Breast epithelium (tissue), 4 donors: Measurements from ENCODE around the gene CCDC134. TPM values are rescaled to one million over a fixed set of nuclear protein-coding genes. Genes with fewer than 3 reads are reported as not detected.

ENCODE experiments used
- DNase-seq, 2 donors: peaks; one replicate each; pipeline ENCODE4 v3.0.0-alpha.2; 2019; ENCODE audit warnings: low spot score in 2 of 2
- H3K27ac ChIP-seq, 2 donors: fragments of 200-600 bp; sonication (generic) in 1 of 2; one replicate each; pipeline ENCODE4 v1.5.1; 2016 to 2019; ENCODE audit warnings: mild to moderate bottlenecking in 1 of 2
- H3K27me3 ChIP-seq, 2 donors: fragments of 200-600 bp; sonication (generic) in 1 of 2; one replicate each; pipeline versions ENCODE4 v1.5.1 to v1.6.0; 2017 to 2019; ENCODE audit warnings: control low read depth in 1 of 2, mild to moderate bottlenecking in 1 of 2
- H3K36me3 ChIP-seq: fragments of 200-600 bp; one replicate; pipeline ENCODE4 v1.5.1; 2019
- H3K4me1 ChIP-seq, 2 donors: fragments of 200-600 bp; sonication (generic); one replicate each; pipeline ENCODE4 v1.5.1; 2016 to 2019; ENCODE audit warnings: control low read depth in 1 of 2
- H3K4me3 ChIP-seq, 3 donors: fragments of 200-600 bp; sonication (generic); 1 replicate in 2 of 3; 2 replicates in 1 of 3; pipeline ENCODE4 v1.5.1; 2016 to 2019; ENCODE audit warnings: mild to moderate bottlenecking in 3 of 3, moderate library complexity in 2 of 3
- H3K9me3 ChIP-seq, 2 donors: fragments of 200-600 bp; sonication (generic) in 1 of 2; one replicate each; pipeline ENCODE4 v1.5.1; 2016 to 2019; ENCODE audit warnings: control low read depth in 1 of 2
- POLR2A ChIP-seq: fragments of 450-650 bp; IDR thresholded peaks from one replicate; pipeline ENCODE4 v1.6.1; 2016; ENCODE audit warnings: antibody characterized with exemption, mild to moderate bottlenecking, moderate library complexity
- POLR2AphosphoS5 ChIP-seq, 3 donors: sonication (generic); formaldehyde crosslinking; IDR thresholded peaks; one replicate each; pipeline ENCODE4 v1.6.1; 2017; ENCODE audit warnings: antibody characterized with exemption in 3 of 3
- intact Hi-C: fragments of 100-400 bp; cut with DNase I; formaldehyde crosslinking; loops from one replicate; pipeline ENCODE4 v1.15.1; 2023; ENCODE audit warnings: low total_unique reads
- total RNA-seq, 3 donors: library from RNA; depleted of rRNA; stranded (reverse); fragments of >200 nt; gene quantifications; one replicate each; pipeline ENCODE4 v1.1.0, GENCODE V29; 2016
- TF ChIP-seq, protein P1 (sequence below), 3 donors: fragments of 450-650 bp; IDR thresholded peaks; one replicate each; pipeline ENCODE4 v1.5.1; 2016 to 2017; ENCODE audit warnings: antibody characterized with exemption in 3 of 3, mild to moderate bottlenecking in 3 of 3, moderate library complexity in 3 of 3

CCDC134 gene
- total RNA-seq, 3 donors from 2014 or later: 4.0 to 12.3 (median 10.8) TPM

- TF ChIP-seq POLR2AphosphoS5 (IDR thresholded peaks at IDR 0.05): no peak
- TF ChIP-seq, protein P1, sequence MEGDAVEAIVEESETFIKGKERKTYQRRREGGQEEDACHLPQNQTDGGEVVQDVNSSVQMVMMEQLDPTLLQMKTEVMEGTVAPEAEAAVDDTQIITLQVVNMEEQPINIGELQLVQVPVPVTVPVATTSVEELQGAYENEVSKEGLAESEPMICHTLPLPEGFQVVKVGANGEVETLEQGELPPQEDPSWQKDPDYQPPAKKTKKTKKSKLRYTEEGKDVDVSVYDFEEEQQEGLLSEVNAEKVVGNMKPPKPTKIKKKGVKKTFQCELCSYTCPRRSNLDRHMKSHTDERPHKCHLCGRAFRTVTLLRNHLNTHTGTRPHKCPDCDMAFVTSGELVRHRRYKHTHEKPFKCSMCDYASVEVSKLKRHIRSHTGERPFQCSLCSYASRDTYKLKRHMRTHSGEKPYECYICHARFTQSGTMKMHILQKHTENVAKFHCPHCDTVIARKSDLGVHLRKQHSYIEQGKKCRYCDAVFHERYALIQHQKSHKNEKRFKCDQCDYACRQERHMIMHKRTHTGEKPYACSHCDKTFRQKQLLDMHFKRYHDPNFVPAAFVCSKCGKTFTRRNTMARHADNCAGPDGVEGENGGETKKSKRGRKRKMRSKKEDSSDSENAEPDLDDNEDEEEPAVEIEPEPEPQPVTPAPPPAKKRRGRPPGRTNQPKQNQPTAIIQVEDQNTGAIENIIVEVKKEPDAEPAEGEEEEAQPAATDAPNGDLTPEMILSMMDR (IDR thresholded peaks at IDR 0.05): no peak
- no peak for TF ChIP-seq POLR2A
- Histone ChIP-seq H3K4me1 (no peaks in the 10 kb centered on the region), H3K9me3 (no peaks in the 10 kb centered on the region), H3K27ac (no peak overlapping the region), H3K27me3 (no peaks in the 10 kb centered on the region), H3K36me3 (no peaks in the 10 kb centered on the region), H3K4me3 (no peak overlapping the region)
- no peak for DNase-seq
- intact Hi-C loops: no loop called here
Observed at GRCh38 chr22:41823797-41824196, 23.3 kb downstream of the CCDC134 start.

DNA sequence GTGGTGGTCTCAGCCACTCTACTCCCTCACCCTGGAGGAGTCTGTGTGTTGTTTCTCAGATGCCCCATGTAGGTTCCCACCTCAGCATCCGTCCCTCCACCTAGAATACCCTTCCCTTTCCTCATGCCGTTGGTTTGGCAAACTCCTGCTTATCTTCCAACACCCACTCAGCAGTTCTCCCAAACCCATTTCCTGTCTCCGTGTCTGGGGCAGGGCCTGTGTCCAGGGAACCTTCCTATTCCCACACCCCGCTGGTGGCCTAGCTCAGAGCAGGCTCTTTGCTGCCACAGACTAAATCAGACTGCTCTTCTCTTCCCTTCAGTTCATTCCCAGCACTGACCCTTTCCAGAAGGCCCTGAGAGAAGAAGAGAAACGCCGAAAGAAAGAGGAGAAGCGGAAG is 24.9 kb downstream of the CCDC134 start:
- no peak overlapping the region for H3K4me3 ChIP-seq
- intact Hi-C loops: no loop called here
- H3K9me3 ChIP-seq: no peaks in the 10 kb centered on the region
- H3K4me1 ChIP-seq: no peaks in the 10 kb centered on the region
- H3K27me3 ChIP-seq: no peaks in the 10 kb centered on the region
- peak overlapping the region in 1 of 2 donors; percentile 27 for H3K27ac ChIP-seq
- TF ChIP-seq POLR2AphosphoS5 (IDR thresholded peaks at IDR 0.05) (no peak), POLR2A (no peak)
- TF ChIP-seq, protein P1 (IDR thresholded peaks at IDR 0.05): no peak
- no peaks in the 10 kb centered on the region for H3K36me3 ChIP-seq
- DNase-seq: no peak

- H3K4me1 ChIP-seq: no peaks in the 10 kb centered on the region
- TF ChIP-seq POLR2A (no peak), POLR2AphosphoS5 (IDR thresholded peaks at IDR 0.05) (no peak)
- TF ChIP-seq, protein P1 (IDR thresholded peaks at IDR 0.05): no peak
- intact Hi-C loops: no loop called here
- H3K27me3 ChIP-seq: no peaks in the 10 kb centered on the region
- no peak overlapping the region for H3K27ac ChIP-seq
- H3K9me3 ChIP-seq: no peaks in the 10 kb centered on the region
- DNase-seq: no peak
- H3K36me3 ChIP-seq: no peaks in the 10 kb centered on the region
- no peak overlapping the region for H3K4me3 ChIP-seq
Observed at GRCh38 chr22:41826021-41826420, 25.5 kb downstream of the CCDC134 start.

- TF ChIP-seq, protein P1 (IDR thresholded peaks at IDR 0.05): no peak
- TF ChIP-seq POLR2A (no peak), POLR2AphosphoS5 (IDR thresholded peaks at IDR 0.05) (no peak)
- DNase-seq: no peak
- no peak overlapping the region for H3K27ac ChIP-seq
- no peak overlapping the region for H3K4me3 ChIP-seq
- no peaks in the 10 kb centered on the region for H3K9me3 ChIP-seq
- intact Hi-C loops: no loop called here
- no peaks in the 10 kb centered on the region for H3K36me3 ChIP-seq
- H3K27me3 ChIP-seq: no peaks in the 10 kb centered on the region
- H3K4me1 ChIP-seq: no peaks in the 10 kb centered on the region
Observed at GRCh38 chr22:41826430-41827383, 26.2 kb downstream of the CCDC134 start.

DNA sequence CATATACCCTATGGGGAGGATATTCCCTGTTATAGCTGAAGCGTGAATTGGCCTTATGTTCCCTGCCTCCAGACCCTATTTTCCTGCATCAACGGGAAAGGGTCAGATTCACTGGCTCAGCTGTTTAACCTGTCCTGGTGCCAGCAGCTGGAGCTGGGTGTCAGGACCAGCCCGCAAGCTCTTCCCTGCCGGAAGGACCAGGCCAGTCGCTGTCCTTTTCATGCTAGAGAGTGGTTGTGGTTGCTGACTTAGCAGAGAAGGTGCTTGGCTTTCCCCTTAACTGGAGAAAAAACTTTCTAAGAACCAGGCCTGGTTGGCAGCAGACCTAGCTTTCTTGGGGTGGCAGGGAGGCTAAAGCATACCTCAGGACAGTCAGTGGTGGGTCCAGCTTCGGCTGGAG is 27.2 kb downstream of the CCDC134 start:
- Histone ChIP-seq H3K27ac (no peak overlapping the region), H3K9me3 (no peaks in the 10 kb centered on the region), H3K36me3 (no peaks in the 10 kb centered on the region), H3K4me1 (no peaks in the 10 kb centered on the region), H3K4me3 (no peak overlapping the region), H3K27me3 (no peaks in the 10 kb centered on the region)
- intact Hi-C loops: no loop called here
- DNase-seq: no peak
- TF ChIP-seq, protein P1 (IDR thresholded peaks at IDR 0.05): no peak
- no peak for TF ChIP-seq POLR2AphosphoS5 (IDR thresholded peaks at IDR 0.05)
- TF ChIP-seq POLR2A: no peak
